Testis (tissue), 2 donors: ENCODE measurements around the gene CTU1.

Experiments
- CTCF ChIP-seq, 3 experiments: fragments of 450-650 bp in 2 of 3; fragments of 200-600 bp in 1 of 3; sonication (generic) in 1 of 3; IDR thresholded peaks; one replicate each; pipeline ENCODE4 v1.5.1; 2016 to 2019; ENCODE audit warnings: antibody characterized with exemption in 3 of 3, mild to moderate bottlenecking in 2 of 3, moderate library complexity in 1 of 3
- POLR2A ChIP-seq: fragments of 450-650 bp; IDR thresholded peaks from one replicate; pipeline ENCODE4 v1.6.1; 2017; ENCODE audit warnings: antibody characterized with exemption, mild to moderate bottlenecking, moderate library complexity

GRCh38 chr19:51099047-51099382 lies 9.2 kb downstream of the CTU1 start:
- TF ChIP-seq CTCF (IDR thresholded peaks at IDR 0.05): no peak
- no peak for TF ChIP-seq POLR2A
